ENCODE measurements around the gene NBEA. TPM values are rescaled to one million over a fixed set of nuclear protein-coding genes. Genes with fewer than 3 reads are reported as not detected.

The NBEA gene
- total RNA-seq, 3 donors from 2014 or later: 3.5 to 27.2 (median 5.2) TPM

GRCh38 chr13:35225582-35225981, 283.5 kb downstream of the NBEA start:
- Histone ChIP-seq H3K36me3 (ENCODE audit: low read depth) (no peaks in the 10 kb centered on the region), H3K4me3 (no peak overlapping the region), H3K4me1 (ENCODE audit: low read depth) (no peaks in the 10 kb centered on the region), H3K9me3 (no peaks in the 10 kb centered on the region)
- DNase-seq: no peak
- intact Hi-C loops (cut with DNase I, micrococcal nuclease): no loop called here
- TF ChIP-seq CTCF (IDR thresholded peaks at IDR 0.05): no peak
- ATAC-seq: no peak

GRCh38 chr13:35228536-35228935, 286.5 kb downstream of the NBEA start:
- no peak for TF ChIP-seq CTCF (IDR thresholded peaks at IDR 0.05)
- Histone ChIP-seq H3K4me3 (no peak overlapping the region), H3K36me3 (ENCODE audit: low read depth) (no peaks in the 10 kb centered on the region), H3K9me3 (no peaks in the 10 kb centered on the region), H3K4me1 (ENCODE audit: low read depth) (no peaks in the 10 kb centered on the region)
- no peak for ATAC-seq
- no peak for DNase-seq
- intact Hi-C loops (cut with DNase I, micrococcal nuclease): no loop called here

GRCh38 chr13:35231426-35231825, 289.4 kb downstream of the NBEA start:
- H3K36me3 ChIP-seq (ENCODE audit: low read depth): no peaks in the 10 kb centered on the region
- ATAC-seq (peak; percentile 62), DNase-seq (no peak)
- H3K9me3 ChIP-seq: no peaks in the 10 kb centered on the region
- TF ChIP-seq CTCF (IDR thresholded peaks at IDR 0.05): no peak
- no peak overlapping the region for H3K4me3 ChIP-seq
- no peaks in the 10 kb centered on the region for H3K4me1 ChIP-seq (ENCODE audit: low read depth)
- intact Hi-C loops (cut with DNase I, micrococcal nuclease): no loop called here

GRCh38 chr13:35238274-35238673, 296.2 kb downstream of the NBEA start:
- no peak for TF ChIP-seq CTCF (IDR thresholded peaks at IDR 0.05)
- no peaks in the 10 kb centered on the region for H3K9me3 ChIP-seq
- H3K4me3 ChIP-seq: no peak overlapping the region
- H3K36me3 ChIP-seq (ENCODE audit: low read depth): no peaks in the 10 kb centered on the region
- ATAC-seq (no peak), DNase-seq (no peak)
- no peaks in the 10 kb centered on the region for H3K4me1 ChIP-seq (ENCODE audit: low read depth)
- intact Hi-C loops (cut with DNase I, micrococcal nuclease): no loop called here

GRCh38 chr13:35252536-35253205, 310.6 kb downstream of the NBEA start:
- intact Hi-C loops (cut with DNase I, micrococcal nuclease): no loop called here
- DNase-seq (no peak), ATAC-seq (no peak)
- Histone ChIP-seq H3K36me3 (ENCODE audit: low read depth) (no peaks in the 10 kb centered on the region), H3K4me3 (no peak overlapping the region), H3K9me3 (peaks cover 5% of the 10 kb centered on the region), H3K4me1 (ENCODE audit: low read depth) (no peaks in the 10 kb centered on the region)
- TF ChIP-seq CTCF (IDR thresholded peaks at IDR 0.05): no peak

- no peaks in the 10 kb centered on the region for H3K36me3 ChIP-seq (ENCODE audit: low read depth)
- DNase-seq (no peak), ATAC-seq (no peak)
- no peak for TF ChIP-seq CTCF (IDR thresholded peaks at IDR 0.05)
- no peaks in the 10 kb centered on the region for H3K4me1 ChIP-seq (ENCODE audit: low read depth)
- H3K9me3 ChIP-seq: peaks cover 3% of the 10 kb centered on the region
- intact Hi-C loops (cut with DNase I, micrococcal nuclease): no loop called here
- H3K4me3 ChIP-seq: no peak overlapping the region
These were observed 313.2 kb downstream of the NBEA start for GRCh38 chr13:35255241-35255640.
